GM18505 (cell line): ENCODE measurements around the gene FOXRED2.

ENCODE experiments used
- ATAC-seq: cut with Tn5 transposase; IDR thresholded peaks from one replicate; pipeline ENCODE4 v1.9.1; 2021; ENCODE audit not compliant: unreplicated experiment
- POLR2A ChIP-seq: IDR thresholded peaks from 4 replicates; pipeline ENCODE4 v1.6.1; 2011; ENCODE audit warnings: borderline replicate concordance; ENCODE audit not compliant: insufficient read depth, insufficient read length; ENCODE audit errors: extremely low read depth

Gene FOXRED2

GRCh38 chr22:36470162-36470993 is 36.5 kb downstream of the FOXRED2 start:
- no peak for ATAC-seq
- no peak for TF ChIP-seq POLR2A

- no peak for TF ChIP-seq POLR2A
- ATAC-seq, result no peak
These were observed 37.6 kb downstream of the FOXRED2 start for GRCh38 chr22:36469094-36469710.

- TF ChIP-seq POLR2A, result no peak
- ATAC-seq, result no peak
These were observed 38.9 kb downstream of the FOXRED2 start for GRCh38 chr22:36467946-36468345.

- ATAC-seq, result no peak
- TF ChIP-seq POLR2A, result no peak
These were observed 39.6 kb downstream of the FOXRED2 start for GRCh38 chr22:36467042-36467810.

- no peak for ATAC-seq
- no peak for TF ChIP-seq POLR2A
These were observed 40.6 kb downstream of the FOXRED2 start for GRCh38 chr22:36466258-36466657.

GRCh38 chr22:36465232-36466021 is 41.4 kb downstream of the FOXRED2 start:
- ATAC-seq, result no peak
- TF ChIP-seq POLR2A, result no peak

- ATAC-seq, result no peak
- no peak for TF ChIP-seq POLR2A
These were observed 42.1 kb downstream of the FOXRED2 start for GRCh38 chr22:36464715-36465231.

- TF ChIP-seq POLR2A, result no peak
- ATAC-seq, result no peak
These were observed 43.1 kb downstream of the FOXRED2 start for GRCh38 chr22:36463783-36464184.

GRCh38 chr22:36461665-36462649 is 44.9 kb downstream of the FOXRED2 start:
- no peak for ATAC-seq
- no peak for TF ChIP-seq POLR2A

GRCh38 chr22:36460202-36460601 is 46.6 kb downstream of the FOXRED2 start:
- TF ChIP-seq POLR2A, result no peak
- ATAC-seq, result no peak

GRCh38 chr22:36457688-36458450 is 49.0 kb downstream of the FOXRED2 start:
- no peak for ATAC-seq
- no peak for TF ChIP-seq POLR2A
